Suppressor macrophage treated with lipopolysaccharide for 4 hours (primary cell): ENCODE measurements around the gene PARP1.

Source experiments
- DNase-seq: peaks from one replicate; pipeline ENCODE4 v3.0.0-alpha.2; 2020

PARP1 gene

DNA sequence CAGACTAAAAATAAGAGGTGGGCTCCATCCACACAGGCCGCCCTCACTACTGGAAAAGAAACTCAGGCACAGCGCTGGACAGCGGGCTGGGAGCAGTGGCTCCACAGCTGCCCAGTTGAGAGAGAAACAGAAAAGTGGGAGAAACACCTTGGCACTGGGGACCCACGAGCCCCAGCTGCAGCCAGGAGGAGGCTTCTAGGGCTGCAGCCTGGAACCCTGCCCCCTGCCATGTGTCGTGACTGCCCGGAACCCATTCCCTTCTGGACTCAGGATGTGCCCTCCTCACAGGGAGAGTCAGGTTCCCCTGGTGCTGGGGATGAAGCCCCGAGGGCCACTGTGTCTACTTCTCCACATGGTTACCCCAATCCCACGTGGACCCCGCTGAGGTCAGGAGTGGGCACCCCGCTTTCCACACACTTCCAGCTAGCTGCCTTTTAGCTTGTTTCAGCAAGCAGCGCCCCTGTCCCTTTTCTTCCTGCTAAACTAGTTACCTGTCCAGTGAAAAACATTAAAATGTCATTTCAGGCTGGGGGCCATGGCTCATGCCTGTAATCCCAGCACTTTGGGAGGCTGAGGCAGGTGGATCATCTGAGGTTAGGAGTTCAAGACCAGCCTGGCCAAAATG lies 35.9 kb downstream of the PARP1 start:
- no peak for DNase-seq

DNA sequence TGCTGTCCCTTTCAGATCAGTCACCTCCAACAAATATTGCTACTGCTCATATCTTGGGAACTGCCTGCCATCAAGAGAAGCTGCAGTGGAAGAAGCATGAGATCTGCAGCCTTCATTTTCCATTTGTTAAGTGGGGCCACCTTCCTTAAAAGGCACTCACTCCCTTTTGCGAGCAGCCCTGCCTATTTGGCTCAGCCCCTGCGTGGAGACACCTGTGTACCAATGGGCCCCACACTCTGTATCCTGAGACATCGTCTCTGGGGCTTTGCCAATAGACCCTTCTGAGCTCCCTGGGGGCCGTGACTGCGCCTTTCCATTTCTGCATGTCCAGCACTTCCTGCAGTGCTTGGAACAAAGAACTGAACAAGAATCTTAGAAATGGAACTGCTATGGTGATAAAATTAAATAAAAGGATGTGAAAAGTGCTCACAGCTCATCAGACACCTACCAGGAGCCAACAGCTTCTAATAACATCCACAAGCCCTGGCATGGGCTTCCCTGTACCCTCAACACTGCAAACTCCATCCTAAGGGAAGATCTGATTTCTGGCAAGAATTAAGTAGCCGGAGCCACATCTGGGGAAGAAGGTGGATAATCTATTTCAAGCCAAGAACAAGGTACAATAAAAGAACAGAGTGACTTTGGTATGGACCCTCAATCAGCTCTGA lies 36.7 kb downstream of the PARP1 start:
- DNase-seq = no peak

DNA sequence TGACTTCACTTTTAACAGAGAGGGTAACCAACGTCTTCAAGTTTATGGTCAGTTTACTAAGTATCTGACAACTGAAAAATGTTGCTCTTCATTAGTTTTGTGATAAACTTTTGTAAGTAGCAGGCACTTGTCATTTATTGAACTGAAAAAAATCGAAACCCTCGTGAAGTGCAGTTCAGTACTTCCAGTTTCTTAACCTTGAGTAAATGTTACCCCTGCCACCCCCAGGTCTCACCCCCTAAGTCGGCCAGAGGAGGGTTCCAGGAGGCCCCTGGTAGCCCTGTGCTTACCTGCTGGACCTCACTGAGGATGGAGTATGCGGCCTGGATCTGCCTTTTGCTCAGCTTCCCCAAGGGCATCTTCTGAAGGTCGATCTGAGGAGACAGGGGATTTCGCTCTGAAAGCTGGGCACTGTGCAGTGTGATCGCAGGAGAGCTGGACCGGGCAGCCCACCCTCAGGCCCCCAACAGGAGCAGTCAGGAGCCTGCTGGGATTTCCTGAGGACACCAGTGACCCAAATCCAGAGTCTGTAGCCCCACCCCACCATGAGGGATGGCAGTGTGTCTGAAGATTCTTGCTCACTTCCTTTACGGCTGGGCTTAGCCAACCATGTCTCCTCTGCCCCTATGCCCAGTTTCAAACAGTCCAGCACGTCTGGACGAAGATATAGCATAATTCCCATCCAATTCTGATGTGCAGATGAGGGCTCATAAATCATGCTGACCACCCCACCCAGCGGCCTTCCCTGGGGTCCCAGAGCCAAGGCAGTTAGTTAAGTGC lies 37.6 kb downstream of the PARP1 start:
- no peak for DNase-seq

- no peak for DNase-seq
Observed at GRCh38 chr1:226369110-226369509, 38.8 kb downstream of the PARP1 start.

GRCh38 chr1:226366290-226366689 lies 41.6 kb downstream of the PARP1 start:
- DNase-seq = no peak

DNA sequence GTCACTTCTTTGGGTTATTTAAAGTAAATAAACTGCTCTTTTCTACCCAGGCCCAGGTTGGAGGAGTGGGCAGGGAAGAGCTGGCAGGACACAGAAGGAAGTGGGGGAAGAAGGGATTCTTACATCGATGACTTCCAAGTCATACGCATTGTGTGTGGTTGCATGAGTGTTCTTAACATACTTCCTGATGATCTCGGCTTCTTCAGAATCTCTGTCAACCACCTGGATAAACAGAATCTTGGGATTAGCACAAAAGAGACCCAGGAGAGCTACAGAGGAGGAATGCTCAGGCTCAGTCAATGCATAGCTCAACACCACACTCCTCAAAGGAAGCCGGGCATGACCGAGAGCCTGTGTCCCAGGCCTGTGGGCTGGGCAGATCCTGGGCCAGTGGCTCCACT lies 42.1 kb downstream of the PARP1 start:
- DNase-seq = no peak

DNA sequence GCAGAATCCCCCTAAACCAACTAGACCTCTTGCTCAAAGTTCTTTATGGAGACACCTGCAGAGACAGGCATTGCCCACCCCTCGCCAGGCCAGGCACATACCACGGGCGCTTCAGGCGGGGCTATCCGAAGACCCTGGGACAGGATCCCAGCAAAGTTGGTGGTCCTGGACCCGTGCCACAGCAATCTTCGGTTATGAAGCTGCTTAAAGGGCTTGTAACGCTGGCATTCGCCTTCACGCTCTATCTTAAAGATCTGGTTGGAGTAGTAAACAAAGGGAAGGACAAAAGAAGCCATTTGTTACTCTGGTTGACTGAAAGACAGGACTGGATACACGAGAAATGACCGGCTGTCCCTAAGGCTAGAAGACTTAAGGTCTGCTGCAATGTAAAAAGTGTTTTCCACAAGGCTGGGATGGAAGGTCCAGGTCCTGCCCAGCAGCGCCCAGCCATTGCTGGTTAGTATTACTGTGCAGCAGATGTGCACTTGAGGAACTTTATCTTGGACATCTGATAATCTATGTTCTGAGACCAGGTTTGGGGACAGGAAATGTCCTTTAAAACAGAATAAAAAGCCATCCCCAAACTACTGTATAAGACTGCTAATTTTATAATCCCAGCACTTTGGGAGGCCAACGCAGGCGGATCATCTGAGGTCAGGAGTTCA lies 42.9 kb downstream of the PARP1 start:
- no peak for DNase-seq

- DNase-seq = no peak
Observed at GRCh38 chr1:226364514-226364899, 43.4 kb downstream of the PARP1 start.

DNA sequence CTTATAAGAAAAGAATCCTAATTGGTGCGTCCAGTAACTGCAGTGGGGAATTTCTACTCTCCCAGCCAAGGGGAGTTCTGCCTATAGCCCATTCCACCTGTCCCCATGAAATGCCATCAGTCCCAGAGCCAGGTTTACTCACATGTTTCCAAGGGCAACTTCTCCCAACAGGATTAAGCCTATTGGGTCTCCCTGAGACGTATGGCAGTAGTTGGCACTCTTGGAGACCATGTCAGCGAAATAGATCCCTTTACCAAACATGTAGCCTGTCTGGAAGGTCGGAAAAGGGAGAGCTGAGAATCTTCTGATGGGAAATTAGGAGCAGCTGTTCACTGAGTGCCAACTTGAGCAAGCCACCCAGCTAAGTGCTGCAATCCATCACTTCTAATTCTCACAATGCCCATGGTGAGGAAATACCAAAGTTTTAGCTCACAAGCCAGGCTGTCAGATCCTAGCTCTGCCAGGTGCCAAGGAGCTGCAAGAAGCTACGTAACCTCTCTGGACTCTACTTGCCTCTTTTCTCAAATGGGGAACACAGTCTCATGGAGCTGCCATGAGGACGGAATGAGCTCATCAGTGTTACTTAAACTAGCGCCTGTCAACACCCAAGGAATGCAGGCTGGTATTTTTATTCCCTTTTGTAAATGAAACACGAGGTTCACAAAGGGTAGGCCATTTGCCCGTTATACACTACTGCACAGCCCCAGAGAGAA lies 43.9 kb downstream of the PARP1 start:
- DNase-seq = no peak

- no peak for DNase-seq
Observed at GRCh38 chr1:226362891-226363447, 44.9 kb downstream of the PARP1 start.

- DNase-seq = no peak
Observed at GRCh38 chr1:226362361-226362760, 45.5 kb downstream of the PARP1 start.

- DNase-seq = no peak
Observed at GRCh38 chr1:226360106-226360746, 47.7 kb downstream of the PARP1 start.

DNA sequence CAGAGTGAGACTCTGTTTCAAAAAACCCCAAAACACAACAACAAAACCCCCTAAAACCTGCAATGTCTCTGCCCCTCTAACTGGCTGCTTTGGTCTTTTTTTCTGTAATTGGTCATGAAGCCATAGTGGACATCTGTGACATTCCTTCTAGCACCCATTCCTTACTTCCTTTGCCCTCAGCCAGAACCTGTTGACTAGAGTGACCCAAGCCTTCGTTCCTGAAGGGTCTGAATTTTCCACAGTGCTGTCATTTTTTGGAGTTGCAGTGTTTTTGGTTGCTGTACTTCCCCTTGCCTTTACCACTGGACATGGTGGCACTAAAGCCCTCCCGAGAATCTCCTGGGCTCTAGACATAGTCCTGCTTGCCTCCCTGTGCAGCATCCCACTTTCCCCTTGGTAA lies 50.5 kb downstream of the PARP1 start:
- DNase-seq = no peak

- DNase-seq = no peak
Observed at GRCh38 chr1:226355669-226356551, 52.0 kb downstream of the PARP1 start.

- no peak for DNase-seq
Observed at GRCh38 chr1:226355016-226355415, 52.9 kb downstream of the PARP1 start.

DNA sequence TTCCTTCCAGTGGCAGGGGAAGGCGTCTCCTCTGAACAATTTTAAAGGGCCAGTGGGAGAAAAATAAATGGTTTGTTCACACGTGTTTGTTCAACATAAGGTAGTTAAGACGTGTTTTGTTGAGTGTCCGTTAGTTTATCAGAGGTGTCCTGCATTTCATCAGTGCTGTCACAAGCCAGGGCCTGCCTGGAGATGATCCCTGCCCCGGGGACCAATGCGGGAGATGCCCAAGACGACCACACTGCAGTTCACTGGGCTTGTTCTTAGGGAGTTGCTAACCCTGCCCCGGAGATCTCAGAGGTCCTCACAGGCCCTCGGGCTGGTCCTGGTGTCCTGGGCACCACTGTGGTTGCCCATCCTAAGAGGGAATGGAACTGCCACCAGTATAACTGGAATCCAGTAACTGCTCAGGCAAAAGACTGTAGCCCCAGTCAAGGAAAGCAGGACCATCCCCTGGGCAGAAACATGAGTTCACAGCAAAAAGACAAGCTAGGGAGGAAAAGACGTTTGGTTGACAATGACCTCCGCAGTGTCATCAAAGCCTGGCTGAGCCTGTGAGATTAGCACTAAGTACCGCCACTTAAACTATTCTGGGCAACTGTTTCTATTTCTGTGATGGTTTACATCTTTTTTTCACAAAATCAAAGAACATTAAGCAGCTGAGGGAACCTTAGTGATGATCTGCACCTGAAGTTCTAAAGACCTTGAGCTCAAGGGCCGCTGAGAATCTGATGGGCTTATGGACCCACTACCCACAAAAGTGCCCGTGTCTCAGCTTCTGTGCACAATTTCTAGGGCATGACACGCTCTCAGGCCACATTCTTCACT lies 54.0 kb downstream of the PARP1 start:
- DNase-seq = no peak

DNA sequence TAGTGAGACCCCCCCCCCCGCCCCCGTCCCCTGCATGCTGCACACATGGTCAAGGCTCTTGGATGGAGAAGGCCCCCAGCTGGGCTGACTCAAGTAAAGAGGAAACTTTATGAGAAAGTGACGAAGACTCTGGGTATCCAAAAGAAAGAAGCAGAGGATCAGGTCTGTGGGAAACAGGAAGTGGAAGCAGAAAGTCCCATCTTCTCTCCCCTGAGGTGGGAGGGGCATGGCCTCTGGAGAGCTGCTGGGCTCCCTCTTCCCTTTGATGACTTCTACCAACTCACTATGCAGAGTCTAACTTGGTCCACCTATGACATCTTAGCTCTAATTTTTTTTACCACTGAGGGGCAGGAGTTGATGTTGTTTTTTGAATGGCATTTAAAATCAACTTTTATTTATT lies 56.2 kb downstream of the PARP1 start:
- DNase-seq = peak; percentile 75

GRCh38 chr1:226350519-226350865 lies 57.4 kb downstream of the PARP1 start:
- DNase-seq = no peak

DNA sequence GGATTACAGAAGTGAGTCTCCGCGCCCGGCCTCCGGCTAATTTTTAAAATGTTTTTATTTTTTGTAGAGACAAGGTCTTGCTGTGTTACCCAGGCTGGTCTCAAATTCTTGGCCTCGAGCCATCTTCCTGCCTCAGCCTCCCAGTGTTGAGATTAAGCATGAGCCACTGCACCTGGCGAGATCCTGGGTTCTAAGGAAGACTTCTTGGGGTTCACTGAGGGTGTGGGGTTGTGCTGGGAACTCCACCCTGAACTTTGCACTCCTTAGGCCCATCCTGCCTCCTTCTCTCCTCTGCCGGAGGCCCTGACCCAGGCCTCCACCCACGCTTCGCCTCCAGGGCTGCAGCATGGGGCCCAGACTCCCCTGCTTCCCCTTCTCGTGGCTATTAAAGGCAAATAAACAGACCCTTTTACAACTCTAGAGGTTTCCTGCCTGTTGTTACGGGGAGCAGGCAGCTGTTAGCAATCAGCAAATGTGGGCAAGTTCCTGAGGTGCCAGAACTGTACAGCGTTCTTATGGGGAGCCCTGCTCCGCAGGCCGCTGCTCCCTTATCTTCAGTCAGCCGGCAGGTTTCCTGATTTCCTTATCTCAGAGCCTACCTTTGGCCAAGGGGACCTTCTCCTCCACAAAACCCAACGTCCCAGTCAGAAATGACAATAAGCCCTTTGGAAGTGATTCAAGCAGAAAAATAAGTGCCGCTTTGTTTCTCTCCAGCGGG lies 57.9 kb downstream of the PARP1 start:
- DNase-seq = peak; percentile 34

DNA sequence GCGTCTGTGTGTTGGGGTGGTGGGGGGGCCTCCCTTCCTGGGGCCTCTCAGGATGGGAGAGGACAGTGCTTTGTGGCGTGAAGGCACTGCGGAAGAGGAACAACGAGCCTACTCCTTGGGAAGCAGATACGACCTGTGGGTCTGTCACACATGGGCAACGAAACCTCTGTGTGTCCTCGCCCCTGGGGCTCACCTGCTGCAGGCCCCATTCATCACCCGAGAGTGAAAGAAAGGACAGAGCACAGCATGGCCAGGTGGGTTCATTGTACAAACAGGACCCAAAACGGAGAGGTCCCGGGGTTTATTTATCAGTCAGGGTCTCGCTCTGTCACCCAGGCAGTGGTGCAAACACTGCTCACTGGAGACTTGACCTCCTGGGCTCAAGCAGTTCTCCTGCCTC lies 58.8 kb downstream of the PARP1 start:
- no peak for DNase-seq
